GM12878 (cell line): ENCODE measurements around the gene NGFR. TPM values are rescaled to one million over a fixed set of nuclear protein-coding genes. Genes with fewer than 3 reads are reported as not detected.
A peak's percentile ranks its signal among the peaks of the same experiment; 100 is the strongest.

Experiments used
- ATAC-seq: fragments of 200-7000 bp; cut with Tn5 transposase; 3 replicates; pipeline ENCODE4 v1.9.1; 2020; ENCODE audit warnings: mild to moderate bottlenecking, moderate library complexity
- BruUV-seq: library from RNA; stranded (reverse); fragments of 400-500 nt; replicated peaks from 2 replicates; lab custom pipeline; 2021; lab: Mats Ljungman, UMichigan
- CTCF ChIA-PET: fragments of 300-600 bp; sonication (Branson Sonifier 250); formaldehyde crosslinking; extraction: SDS; loops from one replicate; lab custom pipeline; 2021; ENCODE audit warnings: inconsistent platforms; lab: Yijun Ruan, JAX
- POLR2A ChIA-PET: fragments of 350-600 bp; formaldehyde crosslinking; extraction: SDS; loops from one replicate; lab custom pipeline; 2021; ENCODE audit warnings: inconsistent platforms; lab: Charles Lee
- RAD21 ChIA-PET: fragments of 300-600 bp; sonication (Branson Sonifier 250); formaldehyde crosslinking; loops from one replicate; lab custom pipeline; 2023; ENCODE audit warnings: antibody characterized with exemption; ENCODE audit not compliant: unreplicated experiment; lab: Charles Lee
- SMC1A ChIA-PET: fragments of 300-600 bp; sonication (Branson Sonifier 250); formaldehyde crosslinking; loops from one replicate; lab custom pipeline; 2023; ENCODE audit not compliant: unreplicated experiment, uncharacterized antibody; lab: Charles Lee
- DNase-seq: peaks from one replicate; pipeline ENCODE4 v3.0.0-alpha.2; 2011; ENCODE audit warnings: low read depth, low spot score
- FAIRE-seq: peaks from 3 replicates; lab custom pipeline; 2011; peaks lifted over from hg19 to GRCh38; lab: Jason Lieb, UNC
- H2AFZ ChIP-seq: 2 replicates; pipeline ENCODE4 v1.6.0; 2011; ENCODE audit warnings: low read depth, low read length, control low read depth; ENCODE audit not compliant: control insufficient read depth
- H3K27ac ChIP-seq: 2 replicates; pipeline ENCODE4 v1.5.1; 2011; ENCODE audit warnings: control low read depth; ENCODE audit not compliant: control insufficient read depth, insufficient read depth
- H3K27me3 ChIP-seq, 2 experiments: replicated peaks in 1 of 2; 2 replicates each; pipeline versions ENCODE4 v1.6.0 to v1.6.1; 2011; ENCODE audit warnings: low read length in 1 of 2; ENCODE audit not compliant: control insufficient read depth in 2 of 2, insufficient read depth in 2 of 2
- H3K36me3 ChIP-seq, 2 experiments: 2 replicates each; pipeline ENCODE4 v1.5.1; 2011; ENCODE audit warnings: low read length in 1 of 2; ENCODE audit not compliant: control insufficient read depth in 2 of 2, insufficient read depth in 2 of 2
- H3K4me1 ChIP-seq: 2 replicates; pipeline ENCODE4 v1.6.1; 2011; ENCODE audit warnings: mild to moderate bottlenecking, low read length, moderate library complexity, mixed read lengths; ENCODE audit not compliant: control insufficient read depth, insufficient read depth
- H3K4me2 ChIP-seq: 2 replicates; pipeline ENCODE4 v1.6.0; 2011; ENCODE audit warnings: control low read depth; ENCODE audit not compliant: control insufficient read depth, insufficient read depth
- H3K4me3 ChIP-seq: fragments of 200-600 bp; sonication (generic); 2 replicates; pipeline ENCODE4 v1.5.1; 2016
- H3K79me2 ChIP-seq: 2 replicates; pipeline ENCODE4 v1.6.0; 2011; ENCODE audit warnings: low read length; ENCODE audit not compliant: control insufficient read depth, insufficient read depth
- H3K9ac ChIP-seq: 2 replicates; pipeline ENCODE4 v1.8.0; 2011; ENCODE audit warnings: low read length, control low read depth, mixed read lengths; ENCODE audit not compliant: control insufficient read depth, insufficient read depth
- H3K9me3 ChIP-seq: replicated peaks from 3 replicates; pipeline ENCODE4 v1.5.1; 2011; ENCODE audit warnings: mild to moderate bottlenecking, low read length; ENCODE audit not compliant: control insufficient read depth, insufficient read depth
- H4K20me1 ChIP-seq: 2 replicates; pipeline ENCODE4 v1.6.0; 2011; ENCODE audit not compliant: control insufficient read depth, insufficient read depth
- BMI1 ChIP-seq: fragments of 450-650 bp; IDR thresholded peaks from 2 replicates; pipeline ENCODE4 v1.6.1; 2016; ENCODE audit warnings: mild to moderate bottlenecking, moderate library complexity, borderline replicate concordance
- CEBPB ChIP-seq, 2 experiments: fragments of 150-350 bp in 1 of 2; IDR thresholded peaks; 2 replicates each; pipeline ENCODE4 v1.6.1; 2012 to 2014; ENCODE audit warnings: low read depth in 2 of 2, low read length in 2 of 2, borderline replicate concordance in 1 of 2, inconsistent platforms in 1 of 2
- CREB1 ChIP-seq: IDR thresholded peaks from 2 replicates; pipeline ENCODE4 v1.6.1; 2012; ENCODE audit warnings: low read depth, mild to moderate bottlenecking, inconsistent platforms
- EP300 ChIP-seq, 2 experiments: fragments of 150-350 bp in 1 of 2; IDR thresholded peaks; 2 replicates each; pipeline ENCODE4 v1.6.1; 2011 to 2012; ENCODE audit warnings: low read depth in 2 of 2, low read length in 2 of 2, borderline replicate concordance in 1 of 2, improper control_type of control experiment in 1 of 2, inconsistent platforms in 1 of 2; ENCODE audit not compliant: control insufficient read depth in 1 of 2
- IKZF1 ChIP-seq: fragments of 450-650 bp; conservative IDR thresholded peaks from 2 replicates; pipeline ENCODE4 v1.6.1; 2017; ENCODE audit warnings: antibody characterized with exemption, mild to moderate bottlenecking
- NBN ChIP-seq: fragments of 450-650 bp; IDR thresholded peaks from 2 replicates; pipeline ENCODE4 v1.6.1; 2016
- NR2C1 ChIP-seq: fragments of 450-650 bp; IDR thresholded peaks from 2 replicates; pipeline ENCODE4 v1.6.1; 2017; ENCODE audit warnings: antibody characterized with exemption, mild to moderate bottlenecking, moderate library complexity
- SMC3 ChIP-seq: IDR thresholded peaks from 2 replicates; pipeline ENCODE4 v1.6.1; 2011; ENCODE audit warnings: low read length, improper control_type of control experiment, borderline replicate concordance
- TARDBP ChIP-seq: IDR thresholded peaks from 2 replicates; pipeline ENCODE4 v1.6.1; 2016; ENCODE audit warnings: borderline replicate concordance
- WRNIP1 ChIP-seq: IDR thresholded peaks from 2 replicates; pipeline ENCODE4 v1.6.1; 2011; ENCODE audit warnings: low read depth, low read length, improper control_type of control experiment, borderline replicate concordance
- YY1 ChIP-seq: IDR thresholded peaks from 2 replicates; pipeline ENCODE4 v1.6.1; 2011; ENCODE audit warnings: low read depth, mild to moderate bottlenecking, low read length
- ZNF384 ChIP-seq: IDR thresholded peaks from 2 replicates; pipeline ENCODE4 v1.6.1; 2012; ENCODE audit warnings: low read depth, mild to moderate bottlenecking, low read length, improper control_type of control experiment, borderline replicate concordance
- WGBS: methylation state at CpG from one replicate; pipeline ENCODE4 v1.1.6; 2016; ENCODE audit warnings: low lambda C conversion rate; ENCODE audit not compliant: insufficient replicate concordance, insufficient coverage; ENCODE audit errors: missing lambda C conversion rate; 5-methylcytosine and 5-hydroxymethylcytosine counted together
- in situ Hi-C: fragments of 300-500 bp; cut with MboI; formaldehyde crosslinking; loops from 9 replicates; pipeline ENCODE4 v1.14.3; 2018; ENCODE audit warnings: mixed read lengths
- intact Hi-C: fragments of 100-400 bp; cut with micrococcal nuclease; formaldehyde crosslinking; loops from one replicate; pipeline ENCODE4 v1.14.2; 2022; ENCODE audit not compliant: unreplicated experiment
- polyA plus RNA-seq, 11 experiments: library from polyadenylated mRNA; depleted of rRNA in 4 of 11; unstranded in 6 of 11; stranded (reverse) in 5 of 11; fragments of >200 nt; fragmentation: Nextera tagmentation in 4 of 11; fragmentation: Illumina TruSeq in 1 of 11; extraction: Ambion mirVana in 4 of 11; extraction: Trizol in 1 of 11; gene quantifications; 1 replicate in 1 of 11; 2 replicates in 10 of 11; pipeline versions ENCODE4 v1.2.1 to v1.2.3, GENCODE V29; 2011 to 2016; ENCODE audit warnings: inconsistent platforms in 2 of 11, missing spikeins in 2 of 11, low read depth in 1 of 11
- total RNA-seq, 4 experiments: library from RNA; depleted of rRNA in 3 of 4; stranded (reverse); fragments of >200 nt in 3 of 4; fragmentation: Illumina TruSeq in 1 of 4; extraction: Trizol in 1 of 4; gene quantifications; 2 replicates each; pipeline versions ENCODE4 v1.2.1 to v1.2.3, GENCODE V29; 2013 to 2021
- TF ChIP-seq, protein P1 (sequence below): IDR thresholded peaks from 2 replicates; pipeline ENCODE4 v1.6.1; 2012; ENCODE audit warnings: improper control_type of control experiment, low read depth, low read length; ENCODE audit not compliant: insufficient replicate concordance

NGFR gene
- total and polyA plus RNA-seq, 10 of the 15 experiments (the other 5 are each of a cell fraction or from before 2014, with no cell fraction given) = 0.05 to 0.28 (median 0.08) TPM; not detected in 1

DNA sequence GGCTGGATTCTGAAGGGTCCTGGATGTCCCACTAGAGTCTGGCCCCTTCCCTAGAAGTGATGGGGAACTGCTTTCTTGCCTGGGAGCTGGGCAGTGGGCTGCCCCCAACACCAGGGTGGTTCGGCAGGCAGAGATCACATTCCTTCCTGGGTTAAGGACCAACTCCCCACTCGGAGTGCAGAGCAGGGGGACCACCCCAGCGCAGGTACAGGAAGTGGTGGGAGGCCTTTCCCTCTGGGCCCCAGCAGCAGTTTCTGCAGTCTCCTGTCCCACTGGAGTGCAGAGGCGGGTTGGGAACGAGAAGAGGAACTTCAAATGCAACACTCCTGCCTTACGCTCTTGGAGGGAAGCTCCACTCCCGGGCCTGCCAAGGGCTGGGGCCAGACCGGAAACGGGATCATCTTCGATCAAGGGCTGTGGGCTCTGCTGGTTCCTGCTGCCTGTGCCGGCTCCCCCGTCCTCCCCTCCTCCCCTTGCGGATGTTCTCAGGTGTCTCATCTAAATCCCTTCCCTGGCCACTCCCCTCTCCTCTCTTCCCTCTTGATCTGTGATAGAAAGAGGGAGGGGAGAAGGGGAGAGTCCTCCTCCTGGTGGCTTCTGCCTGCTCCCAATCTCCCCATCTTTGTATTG, 9.0 kb upstream of the NGFR start:
- 5% methylated on average over 13 of the region's 13 CpGs for WGBS
- no peaks in the 10 kb centered on the region for H4K20me1 ChIP-seq
- peaks cover 5 to 7% of the 10 kb centered on the region in 2 experiments; a peak in 3 of 4 replicates for H3K27me3 ChIP-seq
- TF ChIP-seq SMC3 = no peak
- TF ChIP-seq IKZF1 = peak; percentile 23; the same call in 1 of the 2 replicates
- H3K27ac ChIP-seq = no peak overlapping the region
- intact Hi-C loops = no loop called here
- BruUV-seq = no TSS peak
- H3K9me3 ChIP-seq = no peaks in the 10 kb centered on the region
- in situ Hi-C loops = no loop called here
- SMC1A ChIA-PET = no interaction called here
- no peaks in the 10 kb centered on the region for H3K79me2 ChIP-seq
- CTCF ChIA-PET = interaction anchor here (1.3 kb wide), 1 partner anchor 10 kb away, joined by 3 read pairs; no protein-coding TSS in a partner anchor
- ATAC-seq = no peak; the same call in 2 of the 3 replicates
- H2AFZ ChIP-seq = no peak overlapping the region
- RAD21 ChIA-PET = interaction anchor here (1.4 kb wide), 1 partner anchor 71 kb away, joined by 3 read pairs; no protein-coding TSS in a partner anchor
- no peak overlapping the region for H3K4me2 ChIP-seq
- FAIRE-seq = no peak
- H3K9ac ChIP-seq = no peak overlapping the region
- POLR2A ChIA-PET = no interaction called here
- no peaks in the 10 kb centered on the region for H3K36me3 ChIP-seq
- H3K4me3 ChIP-seq = no peak overlapping the region
- H3K4me1 ChIP-seq = peaks cover 7% of the 10 kb centered on the region; the same call in 1 of the 2 replicates
- DNase-seq = no peak

DNA sequence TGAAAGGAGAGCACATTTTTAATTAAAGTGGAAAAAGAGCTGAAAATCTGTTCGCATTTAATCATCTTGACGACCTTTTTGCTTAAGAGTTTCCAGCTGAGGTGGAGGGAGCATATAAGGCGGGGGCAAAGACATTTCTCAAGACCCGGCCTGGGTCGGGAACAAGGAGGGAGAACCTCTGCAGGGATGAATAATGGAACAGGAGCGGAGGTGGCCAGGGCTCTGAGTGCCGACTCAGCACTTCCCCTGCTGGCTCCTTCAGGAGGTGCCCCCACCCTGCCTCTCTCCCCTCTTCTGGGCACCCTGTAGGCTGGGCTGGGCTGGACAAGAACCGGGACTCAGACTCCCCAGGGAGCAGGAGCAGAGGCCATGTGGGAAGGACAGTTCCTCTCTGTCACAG, 7.9 kb upstream of the NGFR start:
- RAD21 ChIA-PET = no interaction called here
- peaks cover 7% of the 10 kb centered on the region; the same call in 1 of the 2 replicates for H3K4me1 ChIP-seq
- CTCF ChIA-PET = no interaction called here
- H3K4me2 ChIP-seq = no peak overlapping the region
- SMC1A ChIA-PET = no interaction called here
- POLR2A ChIA-PET = no interaction called here
- H3K4me3 ChIP-seq = no peak overlapping the region
- TF ChIP-seq NR2C1 (no peak), YY1 (no peak), CEBPB (IDR thresholded peaks at IDR 0.05; ENCODE audit: borderline replicate concordance in 1 of 2, low read depth in 2 of 2, low read length in 2 of 2) (no peak), ZNF384 (no peak), BMI1 (no peak), WRNIP1 (no peak), CREB1 (no peak), TARDBP (no peak), EP300 (IDR thresholded peaks at IDR 0.05; ENCODE audit: borderline replicate concordance in 1 of 2, control insufficient read depth in 1 of 2, low read depth in 2 of 2, low read length in 2 of 2) (no peak), NBN (no peak)
- TF ChIP-seq, protein P1, sequence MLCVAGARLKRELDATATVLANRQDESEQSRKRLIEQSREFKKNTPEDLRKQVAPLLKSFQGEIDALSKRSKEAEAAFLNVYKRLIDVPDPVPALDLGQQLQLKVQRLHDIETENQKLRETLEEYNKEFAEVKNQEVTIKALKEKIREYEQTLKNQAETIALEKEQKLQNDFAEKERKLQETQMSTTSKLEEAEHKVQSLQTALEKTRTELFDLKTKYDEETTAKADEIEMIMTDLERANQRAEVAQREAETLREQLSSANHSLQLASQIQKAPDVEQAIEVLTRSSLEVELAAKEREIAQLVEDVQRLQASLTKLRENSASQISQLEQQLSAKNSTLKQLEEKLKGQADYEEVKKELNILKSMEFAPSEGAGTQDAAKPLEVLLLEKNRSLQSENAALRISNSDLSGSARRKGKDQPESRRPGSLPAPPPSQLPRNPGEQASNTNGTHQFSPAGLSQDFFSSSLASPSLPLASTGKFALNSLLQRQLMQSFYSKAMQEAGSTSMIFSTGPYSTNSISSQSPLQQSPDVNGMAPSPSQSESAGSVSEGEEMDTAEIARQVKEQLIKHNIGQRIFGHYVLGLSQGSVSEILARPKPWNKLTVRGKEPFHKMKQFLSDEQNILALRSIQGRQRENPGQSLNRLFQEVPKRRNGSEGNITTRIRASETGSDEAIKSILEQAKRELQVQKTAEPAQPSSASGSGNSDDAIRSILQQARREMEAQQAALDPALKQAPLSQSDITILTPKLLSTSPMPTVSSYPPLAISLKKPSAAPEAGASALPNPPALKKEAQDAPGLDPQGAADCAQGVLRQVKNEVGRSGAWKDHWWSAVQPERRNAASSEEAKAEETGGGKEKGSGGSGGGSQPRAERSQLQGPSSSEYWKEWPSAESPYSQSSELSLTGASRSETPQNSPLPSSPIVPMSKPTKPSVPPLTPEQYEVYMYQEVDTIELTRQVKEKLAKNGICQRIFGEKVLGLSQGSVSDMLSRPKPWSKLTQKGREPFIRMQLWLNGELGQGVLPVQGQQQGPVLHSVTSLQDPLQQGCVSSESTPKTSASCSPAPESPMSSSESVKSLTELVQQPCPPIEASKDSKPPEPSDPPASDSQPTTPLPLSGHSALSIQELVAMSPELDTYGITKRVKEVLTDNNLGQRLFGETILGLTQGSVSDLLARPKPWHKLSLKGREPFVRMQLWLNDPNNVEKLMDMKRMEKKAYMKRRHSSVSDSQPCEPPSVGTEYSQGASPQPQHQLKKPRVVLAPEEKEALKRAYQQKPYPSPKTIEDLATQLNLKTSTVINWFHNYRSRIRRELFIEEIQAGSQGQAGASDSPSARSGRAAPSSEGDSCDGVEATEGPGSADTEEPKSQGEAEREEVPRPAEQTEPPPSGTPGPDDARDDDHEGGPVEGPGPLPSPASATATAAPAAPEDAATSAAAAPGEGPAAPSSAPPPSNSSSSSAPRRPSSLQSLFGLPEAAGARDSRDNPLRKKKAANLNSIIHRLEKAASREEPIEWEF = no peak
- 26% methylated on average over 8 of the region's 8 CpGs for WGBS
- BruUV-seq = no TSS peak
- H2AFZ ChIP-seq = no peak overlapping the region
- ATAC-seq = no peak
- H4K20me1 ChIP-seq = no peaks in the 10 kb centered on the region
- H3K9ac ChIP-seq = no peak overlapping the region
- in situ Hi-C loops = no loop called here
- no peaks in the 10 kb centered on the region for H3K9me3 ChIP-seq
- intact Hi-C loops = no loop called here
- peaks cover 5 to 11% of the 10 kb centered on the region in 2 experiments; a peak in 3 of 4 replicates for H3K27me3 ChIP-seq
- no peak overlapping the region for H3K27ac ChIP-seq
- no peak for DNase-seq
- H3K36me3 ChIP-seq = no peaks in the 10 kb centered on the region
- H3K79me2 ChIP-seq = no peaks in the 10 kb centered on the region
- FAIRE-seq = no peak
